ENCODE measurements around the gene SPRY4. TPM values are rescaled to one million over a fixed set of nuclear protein-coding genes. Genes with fewer than 3 reads are reported as not detected.

SPRY4 gene
- total and polyA plus RNA-seq, 2 of the 13 experiments (the other 11 are each of a cell fraction or from before 2014, with no cell fraction given) = 8.9 to 17.8 TPM

GRCh38 chr5:142360051-142360498 is 35.3 kb upstream of the SPRY4 start (continued):
- TF ChIP-seq ARID5B (CRISPR knock-in tag; IDR thresholded peaks at IDR 0.05) = peak; percentile 32; the same call in 1 of the 2 replicates
- peak; percentile 85 for TF ChIP-seq ZSCAN21 (CRISPR knock-in tag; IDR thresholded peaks at IDR 0.05; ENCODE audit: borderline replicate concordance)
- TF ChIP-seq EP300 (IDR thresholded peaks at IDR 0.05; ENCODE audit: low read depth in 2 of 2, low read length in 2 of 2) = peak in 1 of 2 experiments; percentile 65; a peak in 2 of 4 replicates
- no peak; the same call in 1 of the 2 replicates for TF ChIP-seq EP300 (CRISPR knock-in tag; IDR thresholded peaks at IDR 0.05; ENCODE audit: borderline replicate concordance)
- TF ChIP-seq HMGA1 (CRISPR knock-in tag; conservative IDR thresholded peaks at IDR 0.05) = no peak
- TF ChIP-seq ZNF713 (CRISPR knock-in tag; IDR thresholded peaks at IDR 0.05) = no peak
- TF ChIP-seq POLR2G (IDR thresholded peaks at IDR 0.05; ENCODE audit: low read depth, low read length) = peak; percentile 60; the same call in 1 of the 2 replicates
- no peak for TF ChIP-seq ZNF180 (CRISPR knock-in tag; IDR thresholded peaks at IDR 0.05; ENCODE audit: borderline replicate concordance, low read depth)
- no peak for TF ChIP-seq ZNF451 (CRISPR knock-in tag; IDR thresholded peaks at IDR 0.05)
- peak; percentile 31 to 48; a peak in 1 of 4 replicates for TF ChIP-seq POLR2A (IDR thresholded peaks at IDR 0.05; ENCODE audit: insufficient read depth in 1 of 2, low read depth in 2 of 2, low read length in 2 of 2)
- no peak for TF ChIP-seq SP4 (CRISPR knock-in tag; IDR thresholded peaks at IDR 0.05)
- TF ChIP-seq ZNF546 (CRISPR knock-in tag; conservative IDR thresholded peaks at IDR 0.05) = no peak
- no peak for TF ChIP-seq NONO (IDR thresholded peaks at IDR 0.05)
- TF ChIP-seq NONO (CRISPR knock-in tag; conservative IDR thresholded peaks at IDR 0.05) = no peak
- TF ChIP-seq POGZ (CRISPR knock-in tag; IDR thresholded peaks at IDR 0.05) = peak; percentile 31; the same call in 1 of the 2 replicates
- TF ChIP-seq PITX1 (CRISPR knock-in tag; IDR thresholded peaks at IDR 0.05) = peak; percentile 54; the same call in 1 of the 2 replicates
- 0 out of 2 replicates have a peak, but pooled peaks have one; percentile 16 for TF ChIP-seq KAT7 (CRISPR knock-in tag; IDR thresholded peaks at IDR 0.05; ENCODE audit: borderline replicate concordance)
- TF ChIP-seq IKZF1 (IDR thresholded peaks at IDR 0.05) = no peak
- 0 out of 2 replicates have a peak, but pooled peaks have one; percentile 26 for TF ChIP-seq CEBPG (CRISPR knock-in tag; IDR thresholded peaks at IDR 0.05)
- TF ChIP-seq FOXA3 (CRISPR knock-in tag; IDR thresholded peaks at IDR 0.05) = peak; percentile 16; the same call in 1 of the 2 replicates
- TF ChIP-seq ZNF782 (CRISPR knock-in tag; IDR thresholded peaks at IDR 0.05; ENCODE audit: borderline replicate concordance) = no peak
- TF ChIP-seq ZNF326 (CRISPR knock-in tag; IDR thresholded peaks at IDR 0.05; ENCODE audit: borderline replicate concordance) = no peak
- peak; percentile 47; the same call in 1 of the 2 replicates for TF ChIP-seq RBFOX2 (IDR thresholded peaks at IDR 0.05; ENCODE audit: low read depth, low read length)
- TF ChIP-seq ELF3 (CRISPR knock-in tag; IDR thresholded peaks at IDR 0.05) = 0 out of 2 replicates have a peak, but pooled peaks have one; percentile 23
- TF ChIP-seq ADNP (CRISPR knock-in tag; IDR thresholded peaks at IDR 0.05) = no peak
- TF ChIP-seq ZBTB44 (CRISPR knock-in tag; IDR thresholded peaks at IDR 0.05) = no peak
- no peak for TF ChIP-seq ZNF615 (CRISPR knock-in tag; IDR thresholded peaks at IDR 0.05; ENCODE audit: borderline replicate concordance)
- no peak for TF ChIP-seq ZNF790 (CRISPR knock-in tag; IDR thresholded peaks at IDR 0.05; ENCODE audit: borderline replicate concordance)
- peak; percentile 87 for TF ChIP-seq TBX2 (CRISPR knock-in tag; IDR thresholded peaks at IDR 0.05; ENCODE audit: borderline replicate concordance)

Measured in HepG2 (cell line).